HG03378 (cell line): Measurements from ENCODE around the gene RCOR3.

Experiments used
- ATAC-seq: cut with Tn5 transposase; IDR thresholded peaks from one replicate; pipeline ENCODE4 v1.9.1; 2021; ENCODE audit warnings: mild to moderate bottlenecking, moderate library complexity; ENCODE audit not compliant: unreplicated experiment

Gene RCOR3

DNA sequence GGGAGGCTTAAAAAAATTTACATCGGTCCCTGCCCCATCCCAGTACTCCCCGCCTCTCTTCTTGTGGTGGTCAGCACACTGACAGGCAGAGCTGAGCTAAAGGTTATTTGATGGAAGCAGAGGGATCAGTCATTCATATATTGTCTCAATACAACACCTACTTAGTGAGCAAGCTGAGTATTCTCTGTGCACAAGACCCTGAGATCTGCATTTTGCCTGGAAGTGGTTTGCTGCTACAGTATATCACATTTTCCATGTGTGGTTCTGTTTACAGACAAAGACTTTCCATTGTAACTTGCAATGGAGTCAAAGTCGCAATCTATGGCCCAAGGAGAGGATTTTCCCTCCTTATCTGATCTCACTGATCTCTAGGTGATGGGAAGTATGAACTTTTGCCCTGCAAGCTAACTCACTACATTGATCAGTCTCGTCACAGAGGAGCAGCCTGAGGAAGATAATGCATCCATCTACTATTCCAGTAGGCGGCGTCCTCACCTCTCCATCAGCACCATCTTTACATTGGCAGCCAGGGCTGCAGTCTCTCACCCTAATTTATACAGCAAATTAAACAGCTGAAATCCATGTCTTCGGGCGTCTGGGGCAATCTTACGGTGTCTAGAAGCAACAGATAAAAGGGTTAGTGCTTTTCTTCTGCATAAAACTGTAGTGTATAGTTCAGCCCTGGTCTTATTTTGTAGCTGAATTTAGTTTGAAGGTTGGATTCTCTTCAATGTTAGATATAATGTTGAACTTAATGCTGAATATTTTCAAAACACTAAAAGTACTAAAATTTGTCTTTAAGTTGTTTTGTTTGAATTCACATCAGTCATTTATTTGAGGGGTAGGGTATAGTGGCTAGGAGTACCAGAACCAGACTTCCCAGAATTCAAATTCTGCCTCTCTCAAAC, 64.2 kb downstream of the RCOR3 start:
- peak; percentile 63 for ATAC-seq

DNA sequence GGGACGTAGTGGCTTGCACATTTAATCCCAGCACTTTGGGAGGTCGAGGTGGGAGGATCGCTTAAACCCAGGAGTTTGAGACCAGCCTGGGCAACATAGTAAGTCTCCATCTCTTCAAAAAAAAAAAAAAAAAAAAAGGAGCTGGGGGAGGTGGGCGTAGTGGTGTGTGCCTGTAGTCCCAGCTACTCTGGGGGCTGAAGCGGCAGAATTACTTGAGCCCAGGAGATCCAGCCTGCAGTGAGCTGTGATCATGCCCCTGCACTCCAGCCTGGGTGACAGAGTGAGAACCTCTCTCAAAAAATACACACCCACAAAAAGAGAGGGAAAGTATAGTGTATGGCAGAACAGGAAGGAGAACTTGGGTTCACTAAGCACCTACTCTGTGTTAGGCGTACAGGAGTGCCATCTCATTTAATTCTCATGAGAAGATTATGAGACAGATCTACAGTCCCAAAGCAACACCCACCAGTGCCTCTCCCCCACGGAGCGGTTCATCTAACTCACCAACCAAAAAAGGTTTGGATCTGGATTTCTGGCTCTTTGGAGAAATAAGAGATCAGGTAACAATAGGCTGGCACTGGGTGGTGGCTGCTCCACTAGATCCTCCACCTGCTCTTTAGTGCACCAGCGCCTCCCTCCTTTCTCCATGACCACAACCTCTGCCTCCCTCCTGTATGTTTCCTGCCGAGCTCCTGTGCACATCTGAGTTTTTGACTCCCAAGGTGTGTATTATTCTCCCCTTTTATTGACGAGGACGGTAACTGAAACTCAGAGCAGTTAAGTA, 66.0 kb downstream of the RCOR3 start:
- no peak for ATAC-seq

DNA sequence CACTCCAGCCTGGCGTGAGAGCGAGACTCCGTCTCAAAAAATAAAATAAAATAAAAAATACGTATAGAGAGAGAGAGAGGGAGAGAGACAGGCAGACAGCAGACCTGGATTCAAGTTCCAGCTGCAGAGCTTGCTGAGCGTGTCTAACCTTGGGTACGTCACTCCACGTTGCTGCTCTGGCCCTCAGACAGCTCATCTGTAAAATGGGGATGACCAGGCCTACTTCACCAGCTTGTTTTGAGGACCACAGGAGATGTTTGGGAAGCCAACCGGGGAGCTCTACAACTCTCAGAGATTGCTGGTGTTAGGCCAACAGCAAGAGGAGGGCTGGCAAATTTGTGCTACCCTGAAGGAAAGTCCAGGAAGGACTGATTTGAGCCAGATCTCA, 67.0 kb downstream of the RCOR3 start:
- no peak for ATAC-seq

DNA sequence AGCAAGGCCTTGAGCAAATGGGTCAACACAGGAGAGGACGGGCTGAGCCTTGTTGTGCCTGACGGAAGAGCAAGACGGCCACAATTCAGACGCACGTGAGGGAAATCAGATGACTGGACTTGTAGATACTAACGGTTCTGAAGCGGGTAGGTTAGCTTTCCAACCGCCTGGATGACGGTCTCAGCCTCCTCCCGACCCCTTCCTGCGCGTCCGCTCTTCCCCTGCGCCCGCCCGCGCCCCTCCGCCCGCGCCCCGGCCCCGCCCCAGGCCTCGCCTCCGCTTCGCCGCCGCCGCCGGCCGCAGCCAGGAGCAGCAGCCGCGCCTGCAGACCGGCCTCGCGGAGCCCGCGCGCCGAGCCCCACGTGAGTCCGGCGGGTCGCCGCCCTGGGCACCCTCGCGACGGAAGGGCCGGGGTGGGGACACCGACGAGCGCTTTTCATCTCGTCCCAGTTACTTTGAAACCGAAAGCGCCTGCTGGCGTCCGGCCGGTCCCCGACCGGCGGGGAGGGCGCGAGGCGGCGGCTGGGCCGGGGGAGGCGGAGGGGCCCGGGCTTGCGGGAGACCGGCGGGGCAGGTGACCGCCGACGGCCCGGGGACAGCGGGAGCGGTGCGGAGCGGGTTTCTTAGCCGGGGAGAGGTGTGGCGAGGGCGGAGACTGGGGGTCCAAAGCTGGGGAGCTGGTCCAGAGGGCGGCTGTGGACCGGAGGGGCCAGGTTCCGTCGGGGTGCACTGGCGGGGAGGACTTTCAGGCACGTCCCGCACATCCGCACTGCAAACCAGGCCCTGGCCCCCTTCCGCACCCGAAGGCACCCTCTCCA, 67.6 kb downstream of the RCOR3 start, which contains the start of gene TRAF5:
Gene TRAF5 (plus strand): TSS at position 306 of the 818 bp plus-strand sequence. CDS start 26,407 bp downstream, outside the sequence.
- no peak for ATAC-seq

DNA sequence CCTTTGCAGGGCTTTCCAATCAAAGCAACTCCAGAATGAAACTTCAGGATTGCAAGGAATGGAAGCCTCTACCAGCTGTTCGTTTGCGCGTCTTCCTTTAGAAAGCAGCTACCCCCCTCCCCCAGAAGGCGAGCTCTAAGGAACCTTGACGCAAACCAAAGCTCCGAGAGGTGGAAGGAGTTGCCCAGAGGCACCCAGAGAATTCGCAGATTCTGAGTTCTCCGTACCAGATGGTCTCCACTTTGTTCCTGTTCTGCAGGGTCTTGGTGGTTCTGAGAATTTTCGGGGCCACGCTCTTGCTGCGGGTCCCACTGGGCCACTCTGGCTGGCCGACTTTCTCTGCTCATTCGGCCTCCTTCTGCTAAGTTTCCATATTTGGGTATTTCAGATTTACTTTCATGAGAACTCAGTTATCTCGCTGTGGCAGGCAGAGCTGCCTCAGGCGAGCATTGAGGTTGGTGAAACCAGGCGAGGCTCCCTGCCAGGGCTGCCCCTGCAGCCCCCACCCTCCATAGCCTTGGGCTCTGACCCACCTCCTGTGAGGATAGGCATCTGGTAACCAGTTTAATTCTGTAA, 68.3 kb downstream of the RCOR3 start:
- peak; percentile 24 for ATAC-seq

DNA sequence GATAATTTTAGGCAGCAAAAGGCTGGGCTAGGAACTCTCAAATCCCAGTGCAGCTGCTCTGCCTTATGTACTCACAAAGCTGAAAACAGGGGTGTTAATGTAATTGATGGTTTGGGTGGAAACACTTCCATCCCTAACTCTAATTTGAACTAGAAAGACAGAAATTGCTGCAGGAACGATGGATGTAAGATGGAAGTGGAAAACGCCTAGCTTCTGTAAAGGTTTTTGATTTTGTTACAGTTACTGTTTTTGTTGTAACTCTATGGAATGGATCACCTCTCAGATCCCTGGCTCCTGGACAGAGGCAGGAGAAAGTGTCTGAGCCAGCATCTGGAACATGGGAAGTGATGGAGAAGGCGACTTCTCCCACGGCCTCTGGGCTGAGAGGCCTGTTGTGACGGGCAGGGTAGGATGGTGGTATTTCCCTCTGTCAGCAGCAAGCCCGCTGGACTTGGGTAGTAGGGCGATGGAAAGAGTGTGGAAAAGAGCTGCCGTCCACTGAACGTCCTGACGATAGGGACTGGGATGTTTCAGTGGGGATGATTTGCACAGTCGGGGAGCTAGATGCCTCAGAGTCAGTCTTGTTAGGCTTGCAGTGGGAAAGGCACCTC, 69.0 kb downstream of the RCOR3 start:
- ATAC-seq: no peak

DNA sequence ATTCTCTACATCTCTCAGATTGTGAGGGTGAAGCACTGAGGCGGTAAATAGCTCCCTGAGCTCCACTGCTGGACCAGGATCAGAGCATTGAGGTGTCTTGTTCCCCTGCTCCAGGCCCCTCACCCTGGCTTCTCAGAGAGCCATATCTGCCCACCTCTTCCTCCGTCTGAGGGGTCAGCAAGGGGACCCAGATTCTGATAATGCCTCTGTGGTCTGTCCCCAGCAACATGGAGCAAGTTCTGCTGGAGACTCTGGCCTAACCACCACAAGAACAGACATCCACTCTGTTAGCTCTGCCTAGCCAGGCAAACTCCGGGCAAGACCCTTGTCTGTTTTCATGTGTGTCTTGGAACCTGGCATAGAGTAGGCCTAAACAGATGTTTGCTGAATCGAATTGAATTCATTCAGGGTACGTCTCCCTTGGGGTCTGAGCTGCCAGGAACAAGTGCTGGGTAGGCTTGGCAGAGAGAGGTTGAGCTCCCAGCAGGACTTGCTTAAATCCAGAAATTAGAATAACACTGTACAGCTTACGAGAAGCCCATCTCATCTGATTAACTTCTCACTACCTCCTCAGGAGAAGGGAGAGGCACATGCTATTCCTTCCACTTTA, 69.8 kb downstream of the RCOR3 start:
- ATAC-seq: no peak

DNA sequence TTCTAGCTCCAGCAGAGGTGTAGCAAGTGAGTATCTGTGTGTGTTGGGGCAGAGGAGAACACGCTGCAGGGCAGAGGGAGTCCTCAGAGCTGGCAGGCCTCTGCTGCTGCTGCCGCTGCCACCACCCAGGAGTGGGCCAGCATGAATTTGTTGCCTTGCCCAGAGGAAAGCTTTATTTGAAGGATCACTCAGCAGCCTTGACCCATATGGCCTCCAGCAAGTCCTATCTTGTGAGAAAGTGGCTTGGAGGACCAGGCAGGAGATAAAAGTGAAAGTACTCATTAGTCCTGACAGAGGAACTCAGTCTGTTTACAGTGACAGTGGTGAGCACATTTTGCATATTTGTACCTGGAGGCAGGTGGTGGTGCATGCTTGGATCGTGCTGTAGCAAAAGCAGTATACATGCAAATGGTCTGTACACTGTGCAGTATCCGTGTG, 70.6 kb downstream of the RCOR3 start:
- peak; percentile 62 for ATAC-seq

DNA sequence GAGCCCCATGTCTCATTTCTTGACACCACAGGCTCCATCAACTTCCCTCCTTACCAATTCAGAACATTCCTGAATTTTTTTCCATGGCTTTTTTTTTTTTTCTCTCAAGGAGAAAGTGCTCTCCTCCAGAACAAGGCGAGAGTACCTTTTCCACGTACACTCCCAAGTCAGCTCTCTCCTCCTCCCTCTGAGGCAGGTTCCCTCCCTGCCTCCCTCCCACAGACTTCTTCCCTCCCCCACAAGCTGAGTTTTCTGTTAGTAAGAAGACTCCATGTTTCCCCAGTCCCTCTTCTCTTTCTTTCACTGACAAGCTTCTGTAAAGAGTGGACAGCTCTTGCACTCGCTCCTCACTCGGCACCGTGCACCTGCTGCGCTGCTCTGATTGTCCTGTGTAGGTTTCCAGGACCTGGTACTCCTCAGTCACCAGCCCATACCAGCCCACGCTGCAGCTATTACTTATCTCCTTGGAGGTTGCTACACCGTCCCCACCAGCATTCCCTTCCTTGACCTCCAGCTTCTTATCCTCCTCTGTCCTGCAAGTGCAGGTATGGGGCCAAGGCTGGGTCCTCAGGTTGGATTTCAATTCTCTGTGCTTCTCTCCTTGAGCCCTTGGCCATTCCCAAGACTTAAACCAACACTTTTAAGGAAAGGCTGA, 71.2 kb downstream of the RCOR3 start:
- no peak for ATAC-seq

DNA sequence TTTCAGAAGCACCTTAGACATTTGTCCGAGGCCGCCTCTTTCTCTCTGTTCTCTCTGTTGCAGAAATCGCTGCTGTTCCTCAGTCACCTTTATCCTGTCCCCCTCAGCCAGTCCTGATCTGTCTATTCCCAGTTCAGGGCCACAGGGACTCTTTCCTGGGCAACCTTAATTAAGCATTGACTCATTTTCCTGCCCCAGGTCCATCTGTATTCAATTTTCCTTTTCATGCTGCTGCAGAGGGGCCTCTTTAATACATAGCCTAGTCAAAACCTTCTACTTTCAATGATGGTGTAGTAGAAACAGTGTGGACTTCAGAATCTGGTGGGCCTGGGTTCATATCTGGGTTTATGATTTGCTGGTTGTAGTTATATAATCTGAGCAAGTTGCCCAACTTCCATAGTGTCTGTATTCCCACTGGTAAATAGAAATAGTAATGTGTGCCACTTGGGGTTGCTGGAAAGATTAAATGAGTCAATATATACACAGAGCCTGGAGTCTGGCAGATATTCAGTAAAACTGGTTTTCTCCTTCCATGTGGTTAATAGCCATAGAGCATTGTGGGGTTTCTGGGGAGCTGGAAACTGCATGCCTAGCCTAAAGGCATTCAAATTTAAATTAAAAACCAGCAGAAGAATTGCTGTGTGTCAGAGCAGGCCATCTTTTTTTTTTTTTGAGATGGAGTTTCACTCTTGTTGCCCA, 72.0 kb downstream of the RCOR3 start:
- no peak for ATAC-seq

DNA sequence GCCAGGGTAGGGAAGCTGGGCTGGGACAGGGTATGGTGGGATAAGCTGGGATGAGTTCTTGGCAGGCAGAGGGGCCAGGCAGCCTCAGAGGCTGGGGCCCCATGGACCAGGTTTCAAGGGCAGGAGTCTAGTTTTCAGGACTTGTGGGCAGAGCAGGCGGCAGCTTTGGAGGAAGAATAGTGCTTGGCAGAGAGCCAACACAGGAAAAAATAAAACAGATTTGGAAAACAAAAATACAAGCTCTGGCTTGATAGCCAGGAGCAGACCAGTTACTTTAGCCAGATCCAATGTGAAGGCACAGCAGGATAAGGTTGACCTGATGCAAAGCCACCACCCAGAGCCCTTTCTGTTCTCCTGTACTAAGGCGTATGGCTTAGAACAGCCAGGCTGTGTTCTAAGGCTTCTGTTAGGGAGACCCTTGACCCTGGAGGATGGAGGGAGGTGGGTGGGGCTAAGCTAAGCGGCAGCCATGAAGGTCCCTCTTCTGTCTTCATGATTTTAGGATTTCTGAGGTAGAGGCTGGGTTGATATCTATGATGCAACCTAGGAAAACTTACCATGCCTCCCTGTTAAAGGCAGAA, 73.0 kb downstream of the RCOR3 start:
- ATAC-seq: no peak

DNA sequence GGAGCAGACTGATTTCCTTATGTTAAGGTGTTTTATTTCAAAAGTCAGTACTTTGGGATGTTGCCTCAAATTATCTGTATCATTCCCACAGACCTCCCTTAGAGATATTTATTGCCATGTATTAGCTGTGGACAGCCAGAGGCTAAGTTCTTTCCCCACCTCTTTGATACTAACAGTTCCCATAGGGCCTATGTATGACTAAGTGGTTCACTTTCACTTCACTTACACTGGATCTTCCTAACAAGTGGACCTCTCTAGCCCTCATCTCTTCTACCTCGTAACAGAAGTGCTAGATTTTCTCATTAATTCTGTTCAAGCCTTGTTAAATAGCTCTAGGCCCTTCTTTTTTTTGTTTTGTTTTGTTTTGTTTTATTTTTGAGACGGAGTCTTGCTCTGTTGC, 73.7 kb downstream of the RCOR3 start:
- ATAC-seq: no peak

DNA sequence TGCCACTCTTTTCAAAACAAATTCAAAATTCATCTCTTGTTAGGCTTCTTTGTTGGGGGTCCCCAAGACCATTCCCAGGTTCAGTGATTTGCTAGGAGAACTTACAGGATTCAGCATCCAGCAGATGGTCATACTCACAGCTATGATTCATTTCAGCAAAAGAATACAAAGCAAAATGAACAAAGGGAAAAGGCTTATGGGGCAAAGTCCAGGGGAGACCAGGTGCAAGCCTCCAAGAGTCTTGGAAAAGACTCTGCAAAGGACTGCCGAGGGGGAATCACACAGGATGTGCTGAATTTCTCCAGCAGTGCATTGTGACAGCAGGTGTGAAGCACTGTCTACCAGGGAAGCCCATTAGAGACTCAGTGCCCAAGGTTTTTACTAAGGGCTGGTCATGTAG, 74.7 kb downstream of the RCOR3 start:
- ATAC-seq: no peak

DNA sequence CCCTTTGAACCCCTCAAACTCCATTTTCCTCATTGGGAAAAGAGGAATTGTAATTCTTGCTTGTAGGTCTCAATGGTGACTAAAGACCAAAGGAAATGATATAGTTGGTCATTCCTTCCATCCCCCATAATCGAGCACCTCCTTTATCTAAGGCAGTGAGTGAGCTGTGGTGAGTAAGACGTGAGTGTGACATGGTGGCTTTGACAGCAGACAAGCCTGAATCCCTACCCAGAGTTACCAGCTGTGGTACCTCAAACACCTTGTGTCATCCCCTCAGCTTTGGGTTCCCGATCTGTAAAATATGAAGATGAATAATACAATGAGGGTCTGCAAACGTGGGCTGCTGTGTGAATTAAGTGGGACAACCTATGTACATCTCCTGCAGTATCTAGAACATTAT, 75.8 kb downstream of the RCOR3 start:
- ATAC-seq: no peak

DNA sequence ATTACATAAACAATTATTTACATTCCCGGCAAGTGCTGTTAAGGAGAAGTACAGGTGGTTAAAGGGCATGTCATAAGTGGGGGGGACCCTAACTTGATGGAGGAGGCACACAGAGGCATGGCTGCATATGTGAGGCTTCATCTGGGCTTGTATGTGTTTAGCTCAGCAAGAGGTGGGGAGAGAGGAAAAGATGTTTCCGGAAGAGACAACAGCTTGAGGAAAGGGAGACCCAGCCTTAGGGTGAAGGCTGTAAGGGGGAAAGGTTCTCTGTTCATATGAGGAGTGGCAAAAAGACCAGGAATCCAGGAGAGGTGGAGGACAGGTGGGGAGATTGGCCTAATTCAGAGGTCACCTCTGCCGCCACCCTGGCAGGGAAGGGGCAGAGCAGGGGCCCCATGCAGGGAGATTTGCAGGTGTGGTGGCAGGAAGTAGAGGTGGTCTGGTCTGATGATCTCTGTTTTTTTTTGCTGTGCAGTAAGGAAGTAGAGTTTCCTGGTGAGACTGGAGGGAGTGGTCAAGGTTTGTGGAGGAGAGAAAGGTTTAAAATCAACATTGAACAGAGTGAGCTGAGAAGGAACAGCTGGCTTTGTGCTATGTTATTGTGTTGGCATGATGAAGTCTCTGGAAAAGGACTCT, 76.5 kb downstream of the RCOR3 start:
- peak; percentile 79 for ATAC-seq

DNA sequence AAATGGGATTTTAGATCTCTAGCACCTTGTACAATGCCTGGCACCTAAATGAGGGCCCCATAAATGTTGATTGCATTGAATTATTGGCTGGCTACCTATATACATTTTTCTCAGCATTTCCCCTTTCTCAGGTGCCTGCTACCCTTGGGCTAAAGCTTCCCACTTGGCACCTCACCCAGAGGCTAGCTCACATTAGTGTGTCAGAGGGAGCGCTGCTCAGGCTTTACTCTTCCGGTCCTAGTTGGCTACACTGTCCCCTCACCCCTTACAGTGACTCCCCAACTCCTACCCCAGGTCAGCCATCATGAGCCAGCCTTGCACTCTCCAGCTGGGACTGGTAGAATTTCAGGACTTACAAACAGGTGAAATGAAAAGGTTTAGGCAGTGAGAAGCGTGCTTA, 77.0 kb downstream of the RCOR3 start:
- ATAC-seq: peak; percentile 7

DNA sequence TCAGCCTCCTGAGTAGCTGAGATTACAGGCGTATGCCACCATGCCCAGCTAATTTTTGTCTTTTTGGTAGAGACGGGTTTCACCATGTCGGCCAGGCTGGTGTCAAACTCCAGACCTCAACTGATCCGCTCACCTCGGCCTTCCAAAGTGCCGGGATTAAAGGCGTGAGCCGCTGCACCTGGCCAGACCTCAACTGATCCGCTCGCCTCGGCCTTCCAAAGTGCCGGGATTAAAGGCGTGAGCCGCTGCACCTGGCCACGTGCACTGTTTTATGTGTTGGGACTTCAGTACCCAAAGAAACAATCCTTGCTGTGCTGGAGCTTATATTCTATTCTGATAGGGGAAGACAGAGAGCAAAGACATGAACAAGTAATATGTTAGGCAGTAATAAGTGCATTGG, 77.6 kb downstream of the RCOR3 start:
- no peak for ATAC-seq
